M059J (cell line): Measurements from ENCODE around the gene HIF3A. TPM values are rescaled to one million over a fixed set of nuclear protein-coding genes. Genes with fewer than 3 reads are reported as not detected.

Source experiments
- DNase-seq: peaks from one replicate; pipeline ENCODE4 v3.0.0-alpha.2; 2012; ENCODE audit warnings: low read depth
- total RNA-seq: library from RNA; depleted of rRNA; stranded (reverse); fragments of >200 nt; shearing (Covaris generic); gene quantifications from 2 replicates; pipeline ENCODE4 v1.2.3, GENCODE V29; 2014; rRNA removed

Gene HIF3A
- total RNA-seq, 1 experiment from 2014 or later, result not detected

GRCh38 chr19:46381756-46382345 is 85.0 kb downstream of the HIF3A start:
- DNase-seq, result no peak

GRCh38 chr19:46383171-46383815 is 86.5 kb downstream of the HIF3A start:
- DNase-seq, result no peak

GRCh38 chr19:46383846-46384245 is 87.0 kb downstream of the HIF3A start:
- DNase-seq, result no peak

GRCh38 chr19:46384396-46384795 is 87.6 kb downstream of the HIF3A start:
- DNase-seq, result no peak

GRCh38 chr19:46385636-46386035 is 88.8 kb downstream of the HIF3A start:
- no peak for DNase-seq

GRCh38 chr19:46386151-46386550 is 89.3 kb downstream of the HIF3A start:
- DNase-seq, result no peak

- DNase-seq, result no peak
Measured at GRCh38 chr19:46386996-46387712, 90.3 kb downstream of the HIF3A start.

GRCh38 chr19:46387713-46388130 is 90.9 kb downstream of the HIF3A start:
- no peak for DNase-seq

- DNase-seq, result no peak
Measured at GRCh38 chr19:46388311-46389095, 91.7 kb downstream of the HIF3A start.

GRCh38 chr19:46390121-46390858 is 93.4 kb downstream of the HIF3A start:
- DNase-seq, result no peak

- no peak for DNase-seq
Measured at GRCh38 chr19:46390866-46391265, 94.0 kb downstream of the HIF3A start.

- no peak for DNase-seq
Measured at GRCh38 chr19:46391296-46392251, 94.7 kb downstream of the HIF3A start.

- no peak for DNase-seq
Measured at GRCh38 chr19:46392252-46392801, 95.5 kb downstream of the HIF3A start.

- DNase-seq, result no peak
Measured at GRCh38 chr19:46392837-46393236, 96.0 kb downstream of the HIF3A start.

Other genes with a start within 250 kb of the HIF3A start
- not detected in 2 replicates for gene IGFL3, start 172.4 kb upstream of the HIF3A start, total RNA-seq
- not detected in 2 replicates for gene IGFL2, start 148.8 kb upstream of the HIF3A start, total RNA-seq
- not detected in 2 replicates for gene IGFL1, start 67.3 kb upstream of the HIF3A start, total RNA-seq
- 33.6 and 58.5 TPM in 2 replicates for gene PPP5C, start 50.0 kb downstream of the HIF3A start, total RNA-seq
- gene CCDC8, start 116.5 kb downstream of the HIF3A start, total RNA-seq, result not detected in 2 replicates
- gene PNMA8C, start 131.9 kb downstream of the HIF3A start, total RNA-seq, result not detected in 2 replicates
- 3.1 and 5.0 TPM in 2 replicates for gene PNMA8A, start 174.5 kb downstream of the HIF3A start, total RNA-seq
- 0.07 TPM in 1 of 2 replicates, not detected in the other for gene PNMA8B, start 198.8 kb downstream of the HIF3A start, total RNA-seq